K562 (cell line): Measurements from ENCODE around the gene PIP5KL1. TPM values are rescaled to one million over a fixed set of nuclear protein-coding genes. Genes with fewer than 3 reads are reported as not detected.
A peak's percentile ranks its signal among the peaks of the same experiment; 100 is the strongest.

Experiments used
- ARID2 ChIP-seq: fragments of 450-650 bp; IDR thresholded peaks from 2 replicates; pipeline ENCODE4 v1.6.1; 2017; ENCODE audit warnings: antibody characterized with exemption, mild to moderate bottlenecking
- CHD2 ChIP-seq: IDR thresholded peaks from 2 replicates; pipeline ENCODE4 v1.6.1; 2011; ENCODE audit warnings: low read depth, low read length
- CREB1 ChIP-seq, 2 experiments: sonication (generic) in 1 of 2; formaldehyde crosslinking in 1 of 2; IDR thresholded peaks; 2 replicates each; pipeline versions ENCODE4 v1.6.1 to v1.8.0; 2012 to 2022; ENCODE audit warnings: inconsistent platforms in 1 of 2, mild to moderate bottlenecking in 1 of 2, missing genetic modification reagents in 1 of 2, moderate library complexity in 1 of 2
- CTCF ChIP-seq, 3 experiments: IDR thresholded peaks in 2 of 3; conservative IDR thresholded peaks in 1 of 3; 2 replicates each; pipeline ENCODE4 v1.5.1; 2011 to 2012; ENCODE audit warnings: low read length in 3 of 3, mild to moderate bottlenecking in 3 of 3, control low read depth in 2 of 3, improper control_type of control experiment in 1 of 3, inconsistent platforms in 1 of 3, low read depth in 1 of 3, mixed read lengths in 1 of 3, moderate library complexity in 1 of 3; ENCODE audit not compliant: insufficient read depth in 2 of 3
- CTCFL ChIP-seq: IDR thresholded peaks from 2 replicates; pipeline ENCODE4 v1.6.1; 2011; ENCODE audit warnings: borderline replicate concordance, low read depth, mild to moderate bottlenecking, moderate library complexity, low read length; ENCODE audit not compliant: insufficient read depth, poor library complexity, severe bottlenecking
- FIP1L1 ChIP-seq: fragments of 200-400 bp; formaldehyde crosslinking; IDR thresholded peaks from 2 replicates; pipeline ENCODE4 v1.6.1; 2018; ENCODE audit warnings: mild to moderate bottlenecking, low read depth, low read length; ENCODE audit not compliant: poor library complexity, severe bottlenecking
- HMGN3 ChIP-seq: IDR thresholded peaks from 2 replicates; pipeline ENCODE4 v1.6.1; 2011; ENCODE audit warnings: borderline replicate concordance, low read depth, mild to moderate bottlenecking, mixed read lengths, low read length; ENCODE audit not compliant: insufficient read length; ENCODE audit errors: extremely low read depth
- HNRNPK ChIP-seq: fragments of 200-400 bp; formaldehyde crosslinking; IDR thresholded peaks from one replicate; pipeline ENCODE4 v1.6.1; 2018; ENCODE audit warnings: mild to moderate bottlenecking, low read depth, low read length; ENCODE audit not compliant: poor library complexity, severe bottlenecking
- NFIC ChIP-seq: fragments of 450-650 bp; IDR thresholded peaks from 2 replicates; pipeline ENCODE4 v1.6.1; 2017; ENCODE audit warnings: mild to moderate bottlenecking, inconsistent platforms
- NFYB ChIP-seq: IDR thresholded peaks from 2 replicates; pipeline ENCODE4 v1.6.1; 2011; ENCODE audit warnings: mild to moderate bottlenecking, moderate library complexity; ENCODE audit not compliant: insufficient read length; ENCODE audit errors: extremely low read depth
- POLR2B ChIP-seq: fragments of 450-650 bp; IDR thresholded peaks from 2 replicates; pipeline ENCODE4 v1.6.1; 2018; ENCODE audit warnings: low read depth; ENCODE audit not compliant: partially characterized antibody
- POU5F1 ChIP-seq: fragments of 150-350 bp; IDR thresholded peaks from 2 replicates; pipeline ENCODE4 v1.6.1; 2014; ENCODE audit warnings: borderline replicate concordance, low read length, low read depth, mild to moderate bottlenecking; ENCODE audit not compliant: partially characterized antibody
- SP2 ChIP-seq: IDR thresholded peaks from 2 replicates; pipeline ENCODE4 v1.6.1; 2011; ENCODE audit warnings: mild to moderate bottlenecking, low read depth, low read length, moderate library complexity; ENCODE audit not compliant: poor library complexity, severe bottlenecking; ENCODE audit errors: extremely low read depth
- SUPT5H ChIP-seq: fragments of 450-650 bp; IDR thresholded peaks from 2 replicates; pipeline ENCODE4 v1.6.1; 2016
- THRB ChIP-seq: fragments of 450-650 bp; formaldehyde crosslinking; conservative IDR thresholded peaks from 2 replicates; pipeline ENCODE4 v1.4.0; 2022; ENCODE audit warnings: mild to moderate bottlenecking, missing genetic modification characterization
- YBX1 ChIP-seq: fragments of 450-650 bp; IDR thresholded peaks from 2 replicates; pipeline ENCODE4 v1.7.1; 2016; ENCODE audit warnings: mild to moderate bottlenecking
- ZNF165 ChIP-seq: fragments of 250-450 bp; sonication (Bioruptor Pico); IDR thresholded peaks from 2 replicates; pipeline ENCODE4 v1.4.0; 2020; ENCODE audit warnings: borderline replicate concordance
- ZNF639 ChIP-seq, 2 experiments: fragments of 200-800 bp in 1 of 2; sonication (Bioruptor generic) in 1 of 2; sonication (generic) in 1 of 2; formaldehyde crosslinking in 1 of 2; IDR thresholded peaks in 1 of 2; conservative IDR thresholded peaks in 1 of 2; 2 replicates each; pipeline versions ENCODE4 v1.5.0 to v1.6.1; 2016 to 2020; ENCODE audit warnings: missing compliant biosample characterization in 1 of 2, missing genetic modification characterization in 1 of 2, missing genetic modification reagents in 1 of 2
- ZZZ3 ChIP-seq: fragments of 450-650 bp; IDR thresholded peaks from 2 replicates; pipeline ENCODE4 v1.6.1; 2016; ENCODE audit warnings: antibody characterized with exemption, mild to moderate bottlenecking, moderate library complexity
- polyA plus RNA-seq, 8 experiments: library from polyadenylated mRNA; depleted of rRNA in 4 of 8; stranded (reverse) in 5 of 8; unstranded in 3 of 8; fragments of >200 nt; fragmentation: Nextera tagmentation in 2 of 8; fragmentation: Illumina TruSeq in 1 of 8; extraction: Ambion mirVana in 2 of 8; extraction: Trizol in 1 of 8; gene quantifications; 2 replicates each; pipeline versions ENCODE4 v1.2.1 to v1.2.3, GENCODE V29; 2011 to 2014; ENCODE audit warnings: inconsistent platforms in 1 of 8, missing spikeins in 1 of 8
- total RNA-seq, 7 experiments: library from RNA; depleted of rRNA in 6 of 7; stranded (reverse); fragments of >200 nt in 6 of 7; fragmentation: Illumina TruSeq in 2 of 7; extraction: Trizol in 2 of 7; gene quantifications; 2 replicates each; pipeline versions ENCODE4 v1.2.1 to v1.2.3, GENCODE V29; 2011 to 2021; ENCODE audit warnings: low replicate concordance in 1 of 7

PIP5KL1 gene
- total and polyA plus RNA-seq, 9 of the 15 experiments (the other 6 are each of a cell fraction or from before 2014, with no cell fraction given), result 0.18 to 4.8 (median 1.2) TPM

GRCh38 chr9:127930231-127931091 lies at the start of gene PIP5KL1 (continued):
- TF ChIP-seq ZNF639 (CRISPR knock-in tag; conservative IDR thresholded peaks at IDR 0.05 in 1 of 2, IDR thresholded peaks at IDR 0.05 in 1 of 2) (no peak), ARID2 (no peak), POLR2B (peak; percentile 52), CTCF (IDR thresholded peaks at IDR 0.05 in 2 of 3, conservative IDR thresholded peaks at IDR 0.05 in 1 of 3; ENCODE audit: insufficient read depth in 2 of 3, low read depth in 1 of 3, low read length in 3 of 3) (0 out of 6 replicates have a peak, but pooled peaks of 2 of the 3 experiments have one; percentile 6 to 28), CTCFL (no peak), HNRNPK (peak; percentile 46), CREB1 (IDR thresholded peaks at IDR 0.05) (peak; percentile 36; the same call in 1 of the 2 replicates), CREB1 (CRISPR knock-in tag; IDR thresholded peaks at IDR 0.05) (no peak), FIP1L1 (peak; percentile 82), SUPT5H (peak; percentile 70), CHD2 (peak; percentile 65), SP2 (peak; percentile 48), THRB (CRISPR knock-in tag) (0 out of 2 replicates have a peak, but pooled peaks have one; percentile 2), YBX1 (no peak), ZNF165 (CRISPR knock-in tag) (no peak), NFYB (peak; percentile 81), NFIC (peak; percentile 29; the same call in 1 of the 2 replicates), HMGN3 (peak; percentile 87), ZZZ3 (no peak), POU5F1 (no peak)
